ENCODE measurements around the gene COX7A2L. TPM values are rescaled to one million over a fixed set of nuclear protein-coding genes. Genes with fewer than 3 reads are reported as not detected.

COX7A2L gene
- total and polyA plus RNA-seq, 2 experiments from 2014 or later = 112 to 149 TPM

GRCh38 chr2:42331569-42332284 is 29.3 kb downstream of the COX7A2L start (continued):
- no peak for TF ChIP-seq CTCF (conservative IDR thresholded peaks at IDR 0.05; ENCODE audit: low read depth in 2 of 2)
- no peak for TF ChIP-seq REST (IDR thresholded peaks at IDR 0.05; ENCODE audit: unreplicated experiment)

- Mint-ChIP-seq H3K36me3 (ENCODE audit: low read depth) (peaks cover 48% of the 10 kb centered on the region), H3K27ac (no peak overlapping the region), H3K9me3 (no peaks in the 10 kb centered on the region), H3K4me3 (no peak overlapping the region), H3K4me1 (no peaks in the 10 kb centered on the region), H3K27me3 (ENCODE audit: insufficient read depth, low read depth, poor library complexity) (no peaks in the 10 kb centered on the region)
- Histone ChIP-seq H4K20me1 (replicated peaks; ENCODE audit: insufficient read depth) (peaks cover 8% of the 10 kb centered on the region; the same call in 1 of the 2 replicates), H3K4me2 (no peak overlapping the region), H3K27me3 (ENCODE audit: insufficient read depth) (no peaks in the 10 kb centered on the region), H3K79me2 (replicated peaks; ENCODE audit: insufficient read depth) (no peaks in the 10 kb centered on the region), H3K27ac (ENCODE audit: low read depth) (no peak overlapping the region), H3K4me1 (ENCODE audit: insufficient read depth) (no peaks in the 10 kb centered on the region), H3F3A (replicated peaks; ENCODE audit: low read depth) (no peaks in the 10 kb centered on the region), H3K4me3 (no peak overlapping the region), H3K9me2 (ENCODE audit: insufficient read depth) (no peaks in the 10 kb centered on the region), H2AFZ (no peak overlapping the region), H3K36me3 (ENCODE audit: insufficient read depth) (peaks cover 34% of the 10 kb centered on the region)
- DNase-seq (ENCODE audit: low spot score) (no peak), ATAC-seq (no peak)
- no peak for TF ChIP-seq POLR2AphosphoS5 (IDR thresholded peaks at IDR 0.05; ENCODE audit: low read depth)
- TF ChIP-seq REST (IDR thresholded peaks at IDR 0.05; ENCODE audit: unreplicated experiment) = no peak
- TF ChIP-seq ZNF114 (CRISPR knock-in tag; IDR thresholded peaks at IDR 0.05) = no peak
- no peak for TF ChIP-seq ZNF331 (CRISPR knock-in tag; IDR thresholded peaks at IDR 0.05; ENCODE audit: low read depth)
- TF ChIP-seq EZH2 (IDR thresholded peaks at IDR 0.05; ENCODE audit: low read depth, unreplicated experiment) = no peak
- TF ChIP-seq NANOG (IDR thresholded peaks at IDR 0.05; ENCODE audit: borderline replicate concordance) = no peak
- TF ChIP-seq EZH2phosphoT487 (IDR thresholded peaks at IDR 0.05; ENCODE audit: unreplicated experiment) = no peak
- TF ChIP-seq ZNF462 (CRISPR knock-in tag; IDR thresholded peaks at IDR 0.05) = no peak
Measured at GRCh38 chr2:42329736-42330135, 31.3 kb downstream of the COX7A2L start.
